Esophagus squamous epithelium (tissue), 5 donors: ENCODE data around the gene C19orf12. TPM values are rescaled to one million over a fixed set of nuclear protein-coding genes. Genes with fewer than 3 reads are reported as not detected.

Experiments
- DNase-seq: peaks from one replicate; lab custom pipeline; 2025; lab: John Stamatoyannopoulos, UW
- H3K27ac ChIP-seq, 4 donors: fragments of 200-600 bp; sonication (generic); one replicate each; pipeline ENCODE4 v1.5.1; 2016 to 2019; ENCODE audit warnings: mild to moderate bottlenecking in 1 of 4
- H3K27me3 ChIP-seq, 4 donors: fragments of 200-600 bp; sonication (generic); 1 replicate in 3 of 4; 2 replicates in 1 of 4; pipeline versions ENCODE4 v1.5.1 to v1.6.0; 2017 to 2021; ENCODE audit warnings: antibody characterized with exemption in 1 of 4
- H3K36me3 ChIP-seq, 3 donors: fragments of 200-600 bp; sonication (generic); one replicate each; pipeline ENCODE4 v1.5.1; 2016 to 2019
- H3K4me1 ChIP-seq, 3 donors: fragments of 200-600 bp; sonication (generic); one replicate each; pipeline ENCODE4 v1.5.1; 2017 to 2019
- H3K4me3 ChIP-seq, 4 donors: fragments of 200-600 bp; sonication (generic); 1 replicate in 3 of 4; 2 replicates in 1 of 4; pipeline ENCODE4 v1.5.1; 2016 to 2019; ENCODE audit warnings: mild to moderate bottlenecking in 2 of 4, moderate library complexity in 1 of 4
- H3K9me3 ChIP-seq, 3 donors: fragments of 200-600 bp; sonication (generic); one replicate each; pipeline ENCODE4 v1.5.1; 2016 to 2019
- POLR2A ChIP-seq, 4 donors: fragments of 450-650 bp; IDR thresholded peaks; one replicate each; pipeline ENCODE4 v1.6.1; 2017; ENCODE audit warnings: antibody characterized with exemption in 4 of 4, mild to moderate bottlenecking in 4 of 4, moderate library complexity in 3 of 4
- WGBS, 2 donors: methylation state at CpG; one replicate each; pipeline ENCODE4 v1.1.5; 2018; 5-methylcytosine and 5-hydroxymethylcytosine counted together
- intact Hi-C: fragments of 100-400 bp; cut with DNase I; formaldehyde crosslinking; loops from one replicate; pipeline ENCODE4 v1.15.0; 2022
- total RNA-seq, 4 donors: library from RNA; depleted of rRNA; stranded (reverse); fragments of >200 nt; gene quantifications; one replicate each; pipeline ENCODE4 v1.1.0, GENCODE V29; 2016
- TF ChIP-seq, protein P1 (sequence below), 6 experiments: fragments of 450-650 bp in 4 of 6; fragments of 200-600 bp in 2 of 6; sonication (generic) in 2 of 6; IDR thresholded peaks; one replicate each; pipeline ENCODE4 v1.5.1; 2016 to 2019; ENCODE audit warnings: antibody characterized with exemption in 6 of 6, mild to moderate bottlenecking in 4 of 6, moderate library complexity in 4 of 6
- donor health status: DM: yes; HTN: yes; CAD: no.

Gene C19orf12
- total RNA-seq, 4 donors from 2014 or later, result 11.2 to 21.6 (median 18.3) TPM

DNA sequence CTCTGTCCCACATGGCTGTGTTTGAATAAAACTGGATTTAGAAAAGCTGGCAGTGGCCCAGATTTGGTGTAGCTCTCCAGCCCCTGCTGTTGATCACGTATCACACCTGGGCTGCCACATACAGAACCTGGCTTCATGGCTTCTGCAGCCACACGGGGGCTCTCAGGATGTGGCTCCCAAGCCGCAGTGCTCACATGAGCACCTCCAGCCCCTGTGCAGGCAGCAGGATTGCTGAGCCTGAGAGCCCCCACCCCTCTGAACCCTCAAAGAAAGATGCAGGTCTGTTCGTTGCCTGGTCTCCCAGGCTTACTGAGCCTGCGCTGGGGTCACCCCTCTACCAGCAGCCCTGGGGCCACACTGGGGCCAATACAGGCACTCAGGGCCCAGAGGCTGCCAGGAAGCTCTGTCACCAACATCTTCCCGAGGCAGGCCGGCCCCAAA, 47.1 kb downstream of the C19orf12 start:
- intact Hi-C loops, result no loop called here
- no peak for DNase-seq
- WGBS, 2 donors, result 100% methylated on average over 1 of the region's 7 CpGs; no CpG with 5 or more reads in 1 of the 2 donors
- no peak for TF ChIP-seq POLR2A (IDR thresholded peaks at IDR 0.05)
- TF ChIP-seq, protein P1, sequence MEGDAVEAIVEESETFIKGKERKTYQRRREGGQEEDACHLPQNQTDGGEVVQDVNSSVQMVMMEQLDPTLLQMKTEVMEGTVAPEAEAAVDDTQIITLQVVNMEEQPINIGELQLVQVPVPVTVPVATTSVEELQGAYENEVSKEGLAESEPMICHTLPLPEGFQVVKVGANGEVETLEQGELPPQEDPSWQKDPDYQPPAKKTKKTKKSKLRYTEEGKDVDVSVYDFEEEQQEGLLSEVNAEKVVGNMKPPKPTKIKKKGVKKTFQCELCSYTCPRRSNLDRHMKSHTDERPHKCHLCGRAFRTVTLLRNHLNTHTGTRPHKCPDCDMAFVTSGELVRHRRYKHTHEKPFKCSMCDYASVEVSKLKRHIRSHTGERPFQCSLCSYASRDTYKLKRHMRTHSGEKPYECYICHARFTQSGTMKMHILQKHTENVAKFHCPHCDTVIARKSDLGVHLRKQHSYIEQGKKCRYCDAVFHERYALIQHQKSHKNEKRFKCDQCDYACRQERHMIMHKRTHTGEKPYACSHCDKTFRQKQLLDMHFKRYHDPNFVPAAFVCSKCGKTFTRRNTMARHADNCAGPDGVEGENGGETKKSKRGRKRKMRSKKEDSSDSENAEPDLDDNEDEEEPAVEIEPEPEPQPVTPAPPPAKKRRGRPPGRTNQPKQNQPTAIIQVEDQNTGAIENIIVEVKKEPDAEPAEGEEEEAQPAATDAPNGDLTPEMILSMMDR (IDR thresholded peaks at IDR 0.05), result peak in 1 of 6 experiments; percentile 14
- Histone ChIP-seq H3K4me1 (peaks cover 41 to 100% (median 64%) of the 10 kb centered on the region in 3 donors), H3K27ac (peak overlapping the region; percentile 85 to 93 (median 92)), H3K36me3 (no peaks in the 10 kb centered on the region), H3K9me3 (no peaks in the 10 kb centered on the region), H3K27me3 (no peaks in the 10 kb centered on the region), H3K4me3 (peak overlapping the region in 3 of 4 donors; percentile 1 to 90 (median 84))

DNA sequence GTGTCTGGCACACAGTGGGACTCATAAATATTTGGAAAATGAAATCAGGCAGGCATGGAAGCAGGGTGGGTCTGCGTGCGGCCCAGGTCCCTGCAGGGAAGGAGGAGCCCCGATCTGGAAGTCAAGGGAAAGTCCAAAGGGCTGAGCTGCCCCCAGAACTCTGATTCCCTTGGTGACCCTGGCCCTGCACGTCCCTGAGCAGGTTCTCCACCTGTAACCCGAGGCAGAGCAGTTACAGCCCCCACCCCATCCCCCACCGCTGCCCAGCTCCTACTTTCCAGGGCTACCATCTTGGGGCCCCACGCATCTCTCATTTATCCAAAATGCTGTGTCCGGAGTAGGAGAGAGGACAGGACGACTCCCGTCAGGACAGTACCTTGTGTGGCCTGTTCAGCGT, 47.7 kb downstream of the C19orf12 start:
- no peak for TF ChIP-seq POLR2A (IDR thresholded peaks at IDR 0.05)
- TF ChIP-seq, protein P1 (IDR thresholded peaks at IDR 0.05), result no peak
- Histone ChIP-seq H3K27me3 (no peaks in the 10 kb centered on the region), H3K36me3 (no peaks in the 10 kb centered on the region), H3K4me1 (peaks cover 46 to 100% (median 70%) of the 10 kb centered on the region in 3 donors), H3K27ac (peak overlapping the region; percentile 85 to 93 (median 92)), H3K4me3 (peak overlapping the region; percentile 60 to 90 (median 84)), H3K9me3 (no peaks in the 10 kb centered on the region)
- DNase-seq, result no peak
- WGBS, 2 donors, result 60 to 85% methylated on average over 4 to 11 of the region's 11 CpGs
- intact Hi-C loops, result no loop called here

DNA sequence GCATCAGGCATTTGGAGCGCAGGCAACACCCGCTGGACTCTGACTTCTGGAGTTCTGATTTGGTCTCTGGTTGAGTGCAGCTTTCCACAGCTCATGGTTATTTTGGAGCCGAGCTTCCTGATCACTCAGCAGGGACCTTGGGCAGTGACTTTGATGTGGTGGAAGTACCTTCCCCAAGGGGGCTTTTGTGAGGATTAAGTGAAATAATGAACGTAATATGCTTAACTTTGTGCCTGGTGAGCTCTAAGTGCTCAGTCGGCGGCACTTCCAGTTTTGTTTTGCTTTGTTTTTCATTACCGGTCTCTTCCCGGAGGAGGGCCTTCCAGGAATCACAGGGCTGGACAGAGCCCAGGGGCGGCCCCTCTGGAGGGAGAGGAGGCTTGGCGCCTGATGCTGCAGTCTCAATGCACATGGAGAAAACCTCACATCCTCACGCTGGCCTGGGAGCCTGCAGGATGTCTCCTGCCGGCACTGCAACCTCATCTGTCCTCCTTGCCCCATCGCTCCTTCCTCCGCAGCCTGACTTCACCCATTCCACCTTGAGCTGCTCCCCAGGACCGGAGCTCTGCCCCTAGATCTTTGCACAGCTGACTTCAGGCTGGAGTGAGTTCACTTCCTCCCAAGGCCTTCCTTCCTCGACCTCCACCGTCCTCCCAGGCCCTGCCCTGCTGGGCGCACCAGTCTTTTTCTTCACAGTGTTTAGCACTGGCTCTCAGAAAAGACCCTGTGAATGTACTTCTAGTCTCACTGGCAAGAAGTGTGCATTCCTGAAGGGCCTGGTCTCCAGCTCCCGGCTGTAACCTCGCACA, 48.3 kb downstream of the C19orf12 start:
- intact Hi-C loops, result no loop called here
- Histone ChIP-seq H3K36me3 (no peaks in the 10 kb centered on the region), H3K27me3 (no peaks in the 10 kb centered on the region), H3K4me1 (peaks cover 46 to 100% (median 70%) of the 10 kb centered on the region in 3 donors), H3K4me3 (peak overlapping the region; percentile 60 to 90 (median 84)), H3K9me3 (no peaks in the 10 kb centered on the region), H3K27ac (peak overlapping the region; percentile 85 to 93 (median 92))
- TF ChIP-seq POLR2A (IDR thresholded peaks at IDR 0.05), result no peak
- TF ChIP-seq, protein P1 (IDR thresholded peaks at IDR 0.05), result no peak
- no peak for DNase-seq
- WGBS, 2 donors, result 3 to 25% methylated on average over 10 to 17 of the region's 20 CpGs

DNA sequence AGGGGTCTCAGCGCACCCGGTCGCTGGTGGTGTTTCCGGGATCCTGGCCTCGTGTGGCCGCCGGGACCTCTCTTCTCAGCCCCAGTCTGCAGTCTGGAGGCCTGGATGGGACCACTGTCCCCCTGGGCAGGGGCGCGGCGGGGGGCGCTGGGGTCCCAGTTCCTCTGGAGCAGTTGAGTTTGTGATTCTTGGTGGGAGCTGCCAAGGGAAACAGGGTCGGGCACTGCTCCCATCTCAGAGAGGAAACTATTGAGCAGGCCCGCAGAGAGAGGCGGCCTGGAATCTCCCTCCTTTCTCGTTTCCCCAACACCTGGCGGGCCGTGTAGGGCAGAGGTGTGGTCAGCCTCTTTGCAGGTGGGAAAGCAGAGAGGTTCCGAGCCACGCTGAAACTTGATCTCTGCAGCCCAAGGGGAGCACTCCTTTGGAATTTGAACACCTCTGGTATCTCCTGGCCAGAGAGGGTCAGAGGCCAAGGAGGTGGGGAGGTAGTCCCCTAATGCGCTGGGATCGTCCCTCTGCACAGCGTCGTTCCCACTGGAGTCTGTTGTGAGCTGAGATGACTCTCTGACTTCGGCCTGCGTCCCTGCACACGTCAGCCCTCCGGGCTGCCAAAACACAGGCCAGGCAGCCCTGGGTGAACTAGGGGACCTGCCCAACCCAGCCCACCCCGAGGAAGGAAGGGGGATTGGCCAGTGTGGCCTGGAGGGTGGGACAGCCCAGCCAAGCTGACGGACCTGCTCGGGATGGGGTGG, 49.1 kb downstream of the C19orf12 start:
- 0% methylated on average over 5 of the region's 30 CpGs; no CpG with 5 or more reads in 1 of the 2 donors for WGBS, 2 donors

More for the DNA sequence above, 49.1 kb downstream of the C19orf12 start:
- no peaks in the 10 kb centered on the region for H3K27me3 ChIP-seq
- H3K36me3 ChIP-seq, result no peaks in the 10 kb centered on the region
- H3K4me1 ChIP-seq, result peaks cover 41 to 100% (median 62%) of the 10 kb centered on the region in 3 donors
- intact Hi-C loops, result no loop called here
- peak overlapping the region; percentile 85 to 93 (median 92) for H3K27ac ChIP-seq
- H3K4me3 ChIP-seq, result peak overlapping the region; percentile 60 to 90 (median 84)
- TF ChIP-seq, protein P1 (IDR thresholded peaks at IDR 0.05), result no peak
- TF ChIP-seq POLR2A (IDR thresholded peaks at IDR 0.05), result peak in 2 of 4 donors; percentile 38 to 54
- no peaks in the 10 kb centered on the region for H3K9me3 ChIP-seq
- no peak for DNase-seq
